Activated CD8-positive, alpha-beta T cell treated with anti-CD3 and anti-CD28 coated beads, Interleukin-2, amount 10 ng/mL, durations not matched to agents 7 days and 5 days (primary cell): ENCODE measurements around the gene KCNK2. TPM values are rescaled to one million over a fixed set of nuclear protein-coding genes. Genes with fewer than 3 reads are reported as not detected.
"Not testable (repeated sequence)": the region's sequence is repeated elsewhere in the genome, so short reads cannot be mapped to it uniquely, and the experiment has no call there.

Experiments
- ATAC-seq: fragments of 150-1000 bp; cut with Tn5 transposase; one replicate; pipeline ENCODE4 v1.10.0; 2021; ENCODE audit warnings: moderate library complexity
- CTCF ChIA-PET: fragments of 350-600 bp; sonication (Branson Sonifier 250); formaldehyde crosslinking; loops from one replicate; lab custom pipeline; 2021; ENCODE audit warnings: antibody characterized with exemption; lab: Charles Lee
- POLR2A ChIA-PET: fragments of 350-600 bp; sonication (Branson Sonifier 250); formaldehyde crosslinking; loops from one replicate; lab custom pipeline; 2021; ENCODE audit warnings: antibody characterized with exemption; lab: Charles Lee
- DNase-seq: peaks from one replicate; pipeline ENCODE4 v3.0.0-alpha.2; 2020
- H3K27ac Mint-ChIP-seq: one replicate; pipeline ENCODE4 v1.8.0; 2021; ENCODE audit warnings: mild to moderate bottlenecking, mixed read lengths
- H3K27me3 Mint-ChIP-seq: one replicate; pipeline ENCODE4 v1.8.0; 2021; ENCODE audit warnings: low read depth, mixed read lengths
- H3K36me3 Mint-ChIP-seq: one replicate; pipeline ENCODE4 v1.8.0; 2021; ENCODE audit warnings: low read depth, mixed read lengths
- H3K4me1 Mint-ChIP-seq: one replicate; pipeline ENCODE4 v1.8.0; 2021; ENCODE audit warnings: low read depth, mixed read lengths
- H3K4me3 Mint-ChIP-seq: one replicate; pipeline ENCODE4 v1.8.0; 2021; ENCODE audit warnings: mild to moderate bottlenecking, mixed read lengths
- H3K9me3 Mint-ChIP-seq: one replicate; pipeline ENCODE4 v1.8.0; 2022; ENCODE audit warnings: mixed read lengths; ENCODE audit not compliant: insufficient read depth
- total RNA-seq, 2 experiments: library from RNA; stranded (reverse); gene quantifications; one replicate each; pipeline ENCODE4 v1.2.3, GENCODE V29; 2021

The KCNK2 gene
- total RNA-seq, 2 experiments from 2014 or later = not detected

DNA sequence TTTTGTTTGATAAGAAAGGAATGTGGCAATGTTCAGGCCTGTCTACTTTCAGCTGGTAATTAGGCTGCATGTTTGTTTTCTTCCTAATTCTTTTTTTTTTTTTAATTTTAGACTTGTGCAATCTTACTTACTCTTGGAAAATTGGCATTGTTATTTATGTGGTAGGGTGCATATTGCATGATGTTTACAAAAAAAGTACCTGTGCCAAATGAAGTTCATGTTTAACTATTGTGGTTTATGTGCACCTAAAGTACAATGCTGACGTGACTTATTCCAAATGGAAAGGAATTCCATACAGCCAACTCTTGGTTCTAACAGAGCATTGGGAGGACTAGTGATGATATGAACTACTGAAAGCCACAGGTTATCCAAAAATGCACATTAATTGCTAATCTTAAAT, 51.0 kb downstream of the KCNK2 start:
- POLR2A ChIA-PET = no interaction called here
- ATAC-seq = no peak
- CTCF ChIA-PET = no interaction called here

DNA sequence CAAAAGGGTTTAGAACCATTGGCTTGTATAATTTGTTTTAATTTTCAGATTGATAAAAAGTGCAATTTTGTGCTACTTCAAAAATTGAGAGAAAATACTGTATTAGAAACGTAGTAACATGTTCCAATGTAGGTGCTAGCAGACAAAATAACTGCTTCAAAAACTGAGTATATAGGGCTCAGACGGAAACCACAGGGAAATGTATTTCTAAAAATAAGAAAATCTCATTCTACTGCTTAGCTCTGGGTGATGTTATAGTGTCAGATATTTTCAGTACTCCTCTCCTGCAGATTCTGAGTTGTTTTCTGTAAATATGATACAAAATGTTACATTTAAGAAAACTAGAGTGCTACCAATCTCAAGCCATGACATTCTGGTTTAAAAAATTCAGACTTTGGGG, 55.4 kb downstream of the KCNK2 start:
- H3K36me3 Mint-ChIP-seq = no peaks in the 10 kb centered on the region
- DNase-seq = no peak
- no peak overlapping the region for H3K27ac Mint-ChIP-seq
- H3K27me3 Mint-ChIP-seq = no peaks in the 10 kb centered on the region
- no peaks in the 10 kb centered on the region for H3K4me1 Mint-ChIP-seq
- ChIA-PET POLR2A (no interaction called here), CTCF (no interaction called here)
- no peak for ATAC-seq
- peaks cover 5% of the 10 kb centered on the region for H3K9me3 Mint-ChIP-seq
- H3K4me3 Mint-ChIP-seq = no peak overlapping the region

More for the DNA sequence above, 51.0 kb downstream of the KCNK2 start:
- Mint-ChIP-seq H3K27me3 (no peaks in the 10 kb centered on the region), H3K36me3 (no peaks in the 10 kb centered on the region), H3K9me3 (no peaks in the 10 kb centered on the region), H3K4me1 (no peaks in the 10 kb centered on the region), H3K27ac (no peak overlapping the region), H3K4me3 (no peak overlapping the region)
- no peak for DNase-seq

DNA sequence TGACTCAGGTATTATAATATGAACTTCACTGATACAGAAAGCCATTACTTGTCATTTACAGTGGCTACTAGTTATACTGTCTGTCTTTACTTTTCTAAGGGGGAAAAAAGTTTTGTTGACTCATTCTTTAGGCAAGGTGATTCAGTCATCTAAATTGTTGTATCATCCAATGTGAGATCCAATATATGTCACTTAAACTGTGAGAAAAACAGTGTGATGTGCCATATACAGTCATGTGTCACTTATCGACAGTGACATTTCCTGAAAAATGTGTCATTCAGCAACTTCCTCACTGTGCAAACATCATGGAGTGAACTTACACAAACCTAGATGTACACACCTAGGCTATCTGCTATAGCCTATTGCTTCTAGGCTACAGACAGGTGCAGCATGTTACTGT, 57.6 kb downstream of the KCNK2 start:
- Mint-ChIP-seq H3K27ac (no peak overlapping the region), H3K27me3 (no peaks in the 10 kb centered on the region), H3K9me3 (peaks cover 5% of the 10 kb centered on the region), H3K4me3 (no peak overlapping the region), H3K4me1 (no peaks in the 10 kb centered on the region), H3K36me3 (no peaks in the 10 kb centered on the region)
- CTCF ChIA-PET = no interaction called here
- POLR2A ChIA-PET = no interaction called here
- DNase-seq (no peak), ATAC-seq (no peak)

DNA sequence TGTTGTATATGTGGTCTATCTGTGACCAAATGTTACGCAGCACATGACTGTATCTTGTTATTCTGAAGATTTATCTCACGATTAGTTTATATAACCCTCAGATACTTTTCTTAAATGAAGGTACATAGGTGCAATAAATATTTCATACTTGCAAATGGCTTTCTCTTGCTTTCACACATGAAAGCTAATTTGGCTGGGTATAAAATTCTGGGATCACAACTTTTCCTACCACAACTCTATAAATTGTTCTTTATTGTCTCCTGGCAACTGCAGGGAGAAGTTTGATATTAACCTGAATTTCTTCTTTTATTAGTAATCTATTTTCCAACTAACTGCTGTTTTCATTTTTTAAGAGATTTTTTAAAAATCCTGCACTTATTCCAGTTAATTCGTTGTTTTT, 58.9 kb downstream of the KCNK2 start:
- H3K9me3 Mint-ChIP-seq = peaks cover 5% of the 10 kb centered on the region
- H3K27ac Mint-ChIP-seq = no peak overlapping the region
- ChIA-PET CTCF (no interaction called here), POLR2A (no interaction called here)
- no peak overlapping the region for H3K4me3 Mint-ChIP-seq
- no peaks in the 10 kb centered on the region for H3K36me3 Mint-ChIP-seq
- H3K4me1 Mint-ChIP-seq = no peaks in the 10 kb centered on the region
- ATAC-seq (no peak), DNase-seq (no peak)
- no peaks in the 10 kb centered on the region for H3K27me3 Mint-ChIP-seq

DNA sequence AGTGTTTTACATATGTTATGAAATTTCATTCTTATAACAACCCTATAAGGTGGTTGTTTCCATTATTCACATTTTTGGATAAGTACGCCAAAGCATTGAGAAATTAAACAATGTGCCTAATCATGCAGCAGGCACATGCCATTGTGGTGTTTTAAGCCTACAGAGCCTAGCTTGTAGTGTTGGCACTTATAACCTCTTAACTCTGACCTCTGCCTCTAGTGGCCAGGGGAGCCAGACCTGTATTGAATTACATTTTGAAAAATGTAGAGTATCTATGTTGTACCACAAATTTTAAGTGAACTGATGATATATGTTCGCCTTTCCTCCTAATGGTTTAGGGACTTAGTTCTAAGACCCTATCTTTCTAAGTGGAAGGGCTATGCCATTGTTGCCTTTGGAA, 61.0 kb downstream of the KCNK2 start:
- Mint-ChIP-seq H3K27me3 (no peaks in the 10 kb centered on the region), H3K27ac (no peak overlapping the region), H3K36me3 (no peaks in the 10 kb centered on the region), H3K4me3 (no peak overlapping the region), H3K9me3 (peaks cover 5% of the 10 kb centered on the region), H3K4me1 (no peaks in the 10 kb centered on the region)
- DNase-seq (no peak), ATAC-seq (no peak)
- POLR2A ChIA-PET = no interaction called here
- CTCF ChIA-PET = no interaction called here

DNA sequence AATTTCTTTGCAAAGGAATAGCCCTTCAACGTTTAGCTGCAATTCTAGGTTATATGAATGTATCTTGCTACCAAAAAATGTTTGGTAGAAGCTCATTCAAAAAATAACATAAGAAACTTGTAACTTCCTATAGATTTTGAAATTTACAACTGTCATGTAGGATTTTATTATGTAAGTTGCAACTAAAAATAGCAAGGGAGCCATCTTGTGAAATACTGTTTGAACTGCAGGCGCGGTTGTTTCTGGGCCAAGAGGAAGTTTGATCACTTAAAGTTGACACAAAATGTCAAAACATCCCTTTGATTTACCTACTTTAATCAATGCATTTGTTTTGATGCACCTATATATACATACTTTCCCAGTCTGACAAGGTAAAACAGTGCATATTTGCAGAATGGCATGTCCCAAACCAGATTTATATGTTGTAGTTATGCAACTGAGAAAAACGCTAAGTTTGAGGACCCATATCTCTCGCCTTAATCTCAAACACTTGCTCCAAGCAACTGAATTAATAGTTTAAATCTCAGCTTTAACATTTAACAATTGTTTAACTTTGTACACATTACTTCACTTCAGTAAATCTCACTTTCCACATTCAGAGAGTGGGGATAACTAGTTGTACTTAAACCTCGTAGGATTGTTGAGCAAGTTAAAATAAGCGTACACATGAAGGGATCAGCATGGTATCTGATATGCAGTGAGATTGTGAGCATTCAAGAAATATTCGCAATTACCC, 63.9 kb downstream of the KCNK2 start:
- CTCF ChIA-PET = interaction anchor here (1.0 kb wide), 1 partner anchor 504 kb away, joined by 4 read pairs; no protein-coding TSS in a partner anchor
- Mint-ChIP-seq H3K27ac (no peak overlapping the region), H3K4me3 (no peak overlapping the region)

DNA sequence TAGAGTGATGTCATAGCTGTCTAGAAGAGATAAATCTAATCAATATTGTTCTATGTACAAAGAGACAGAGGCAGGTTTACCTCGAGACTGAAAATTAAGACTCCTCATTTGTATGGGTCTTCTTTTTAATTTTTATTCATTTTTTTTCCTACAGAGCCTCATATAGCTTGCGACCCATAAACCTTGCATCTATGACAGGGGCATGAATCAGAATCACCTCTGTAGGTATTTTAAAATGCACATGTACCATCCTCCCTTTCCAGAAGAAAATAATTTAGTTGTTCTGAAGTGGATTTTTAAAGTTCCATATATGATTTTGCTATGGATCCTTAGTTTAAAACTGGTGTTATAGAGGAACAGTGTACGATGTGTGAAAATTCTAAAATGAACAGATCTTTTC, 64.5 kb downstream of the KCNK2 start:
- Mint-ChIP-seq H3K4me3 (no peak overlapping the region), H3K27ac (no peak overlapping the region), H3K4me1 (no peaks in the 10 kb centered on the region), H3K36me3 (no peaks in the 10 kb centered on the region), H3K27me3 (no peaks in the 10 kb centered on the region), H3K9me3 (peaks cover 2% of the 10 kb centered on the region)
- ChIA-PET POLR2A (no interaction called here), CTCF (no interaction called here)
- no peak for DNase-seq
- no peak for ATAC-seq

More for the DNA sequence above, 63.9 kb downstream of the KCNK2 start:
- H3K4me1 Mint-ChIP-seq = no peaks in the 10 kb centered on the region
- H3K36me3 Mint-ChIP-seq = no peaks in the 10 kb centered on the region
- peaks cover 5% of the 10 kb centered on the region for H3K9me3 Mint-ChIP-seq
- DNase-seq (no peak), ATAC-seq (no peak)
- POLR2A ChIA-PET = no interaction called here
- no peaks in the 10 kb centered on the region for H3K27me3 Mint-ChIP-seq

DNA sequence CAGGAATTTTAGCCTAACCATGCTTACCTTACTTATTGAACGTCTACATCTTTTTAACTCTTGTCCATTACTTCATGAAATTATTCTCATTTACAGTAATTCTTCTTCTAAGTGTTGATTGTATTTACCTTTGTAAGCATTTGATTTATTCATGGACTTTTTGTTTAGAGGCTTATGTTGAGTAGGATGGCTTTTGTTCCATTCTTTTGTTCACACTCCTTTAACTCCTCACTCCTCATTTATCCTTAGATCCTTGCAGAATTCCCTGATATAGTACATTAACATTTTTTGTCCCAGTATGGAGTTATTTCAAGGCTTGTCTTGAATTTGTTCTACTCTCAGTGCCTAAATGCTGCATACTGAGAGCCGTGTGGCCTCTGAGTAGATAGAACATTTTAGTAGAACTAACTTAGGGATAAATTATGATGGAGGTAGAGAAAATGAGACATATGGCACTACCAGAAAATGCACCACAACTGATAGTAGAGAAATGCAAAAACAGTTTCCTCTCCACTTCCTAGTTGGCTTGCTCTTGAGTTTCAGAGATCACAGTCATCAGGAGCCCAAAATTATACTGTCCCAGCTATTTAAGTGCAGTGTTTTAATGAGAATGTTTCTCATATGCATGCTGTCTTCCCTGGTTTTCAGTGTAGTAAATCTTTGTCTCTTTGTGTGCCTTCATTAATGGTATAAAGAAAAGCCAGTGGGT, 69.5 kb downstream of the KCNK2 start:
- Mint-ChIP-seq H3K27me3 (no peaks in the 10 kb centered on the region), H3K9me3 (no peaks in the 10 kb centered on the region), H3K4me3 (no peak overlapping the region), H3K27ac (no peak overlapping the region), H3K4me1 (no peaks in the 10 kb centered on the region), H3K36me3 (no peaks in the 10 kb centered on the region)
- ChIA-PET CTCF (no interaction called here), POLR2A (no interaction called here)
- ATAC-seq (no peak), DNase-seq (no peak)

DNA sequence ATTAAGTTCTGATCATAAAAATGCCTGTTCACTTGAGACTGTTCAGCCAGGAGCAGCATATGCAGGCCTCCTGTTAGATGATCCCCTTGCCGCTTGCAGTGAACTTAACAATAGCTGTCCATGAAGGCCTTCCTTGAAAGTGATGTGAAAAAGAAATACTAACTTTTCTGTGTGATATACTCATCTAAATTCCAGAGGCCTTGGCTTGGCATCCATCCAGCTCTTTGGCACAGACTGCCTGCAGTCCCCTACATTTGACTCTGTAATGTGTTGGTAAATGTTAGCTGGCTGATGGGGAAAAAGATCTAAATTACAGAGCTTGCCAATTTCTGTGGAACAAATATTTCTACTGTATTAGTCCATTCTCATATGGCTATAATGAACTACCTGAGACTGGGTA, 73.7 kb downstream of the KCNK2 start:
- DNase-seq (no peak), ATAC-seq (no peak)
- H3K36me3 Mint-ChIP-seq = no peaks in the 10 kb centered on the region
- ChIA-PET POLR2A (no interaction called here), CTCF (no interaction called here)
- no peaks in the 10 kb centered on the region for H3K4me1 Mint-ChIP-seq
- H3K4me3 Mint-ChIP-seq = no peak overlapping the region
- H3K27me3 Mint-ChIP-seq = no peaks in the 10 kb centered on the region
- no peak overlapping the region for H3K27ac Mint-ChIP-seq
- H3K9me3 Mint-ChIP-seq = no peaks in the 10 kb centered on the region

DNA sequence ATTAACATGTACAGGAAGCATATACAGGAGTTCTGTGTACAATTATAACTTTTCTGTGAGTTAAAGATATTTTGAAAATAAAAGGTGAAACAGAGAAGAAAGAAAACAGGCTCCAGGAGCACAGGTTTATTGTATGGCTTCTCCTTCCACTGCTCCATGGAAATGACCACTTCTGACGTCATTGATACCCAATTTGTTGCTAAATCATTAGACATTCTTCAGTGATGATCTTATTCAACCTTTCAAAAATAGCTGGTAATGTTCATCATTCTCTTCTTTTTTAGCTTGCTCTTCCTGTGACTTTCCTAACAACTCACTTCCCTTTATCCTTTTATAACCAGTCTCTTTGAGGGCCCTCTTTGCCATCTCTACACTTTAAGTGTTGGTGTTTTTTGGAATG, 77.8 kb downstream of the KCNK2 start:
- ChIA-PET CTCF (no interaction called here), POLR2A (no interaction called here)
- H3K36me3 Mint-ChIP-seq = no peaks in the 10 kb centered on the region
- H3K9me3 Mint-ChIP-seq = peaks cover 6% of the 10 kb centered on the region
- ATAC-seq (no peak), DNase-seq (no peak)
- no peaks in the 10 kb centered on the region for H3K4me1 Mint-ChIP-seq
- H3K27ac Mint-ChIP-seq = no peak overlapping the region
- H3K4me3 Mint-ChIP-seq = no peak overlapping the region
- no peaks in the 10 kb centered on the region for H3K27me3 Mint-ChIP-seq

DNA sequence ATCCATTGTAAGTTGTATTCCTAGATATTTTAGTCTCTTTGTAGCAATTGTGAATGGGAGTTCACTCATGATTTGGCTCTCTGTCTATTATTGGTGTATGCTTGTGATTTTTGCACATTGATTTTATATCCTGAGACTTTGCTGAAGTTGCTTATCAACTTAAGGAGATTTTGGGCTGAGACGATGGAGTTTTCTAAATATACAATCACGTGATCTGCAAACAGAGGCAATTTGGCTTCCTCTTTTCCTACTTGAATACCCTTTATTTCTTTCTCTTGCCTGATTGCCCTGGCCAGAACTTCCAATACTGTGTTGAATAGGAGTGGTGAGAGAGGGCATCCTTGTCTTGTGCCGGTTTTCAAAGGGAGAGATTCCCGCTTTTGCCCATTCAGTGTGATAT, 80.6 kb downstream of the KCNK2 start:
- not testable (repeated sequence) for ATAC-seq

DNA sequence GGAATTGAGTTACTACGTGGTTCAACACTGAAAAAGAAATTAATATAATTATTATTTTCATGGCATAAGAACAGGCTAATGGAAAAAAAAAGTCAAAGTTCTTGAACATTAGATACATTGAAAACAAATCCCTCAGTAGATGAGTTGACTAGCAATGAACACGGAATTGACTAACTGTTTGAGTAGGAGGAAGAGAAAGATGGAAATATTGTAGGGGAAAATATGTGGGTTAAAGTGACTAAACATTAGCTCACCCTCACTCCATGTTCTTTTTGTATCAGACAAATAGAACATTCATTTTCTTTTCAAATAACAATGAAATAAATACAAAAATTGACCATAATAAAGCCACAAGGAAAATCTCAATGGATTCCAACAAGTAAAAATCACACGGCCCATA, 84.3 kb downstream of the KCNK2 start:
- no peak for DNase-seq
- Mint-ChIP-seq H3K9me3 (peaks cover 6% of the 10 kb centered on the region), H3K36me3 (no peaks in the 10 kb centered on the region), H3K27me3 (no peaks in the 10 kb centered on the region), H3K27ac (no peak overlapping the region), H3K4me3 (no peak overlapping the region), H3K4me1 (no peaks in the 10 kb centered on the region)
- no peak for ATAC-seq
- ChIA-PET CTCF (no interaction called here), POLR2A (no interaction called here)

More for the DNA sequence above, 80.6 kb downstream of the KCNK2 start:
- H3K27ac Mint-ChIP-seq, DNase-seq, H3K27me3 Mint-ChIP-seq, H3K4me1 Mint-ChIP-seq, CTCF ChIA-PET, POLR2A ChIA-PET, H3K4me3 Mint-ChIP-seq, H3K36me3 Mint-ChIP-seq, H3K9me3 Mint-ChIP-seq: not testable (repeated sequence)
